ENCODE measurements around the gene SRSF8.
A peak's percentile ranks its signal among the peaks of the same experiment; 100 is the strongest.
"Not testable (repeated sequence)": the region's sequence is repeated elsewhere in the genome, so short reads cannot be mapped to it uniquely, and the experiment has no call there.

Gene SRSF8

GRCh38 chr11:95108671-95109551 is 42.2 kb downstream of the SRSF8 start:
- peak; percentile 56 for DNase-seq (ENCODE audit: low read depth)
- TF ChIP-seq CTCF (IDR thresholded peaks at IDR 0.05; ENCODE audit: low read length, missing control alignments): no peak
- H3K4me3 ChIP-seq (replicated peaks; ENCODE audit: low read depth, low read length): no peak overlapping the region

GRCh38 chr11:95111471-95111870 is 44.8 kb downstream of the SRSF8 start:
- H3K4me3 ChIP-seq (replicated peaks; ENCODE audit: low read depth, low read length); DNase-seq (ENCODE audit: low read depth): not testable (repeated sequence)

GRCh38 chr11:95111923-95112540 is 45.3 kb downstream of the SRSF8 start:
- H3K4me3 ChIP-seq (replicated peaks; ENCODE audit: low read depth, low read length): no peak overlapping the region
- no peak for TF ChIP-seq CTCF (IDR thresholded peaks at IDR 0.05; ENCODE audit: low read length, missing control alignments)

GRCh38 chr11:95115597-95115996 is 48.9 kb downstream of the SRSF8 start:
- no peak overlapping the region for H3K4me3 ChIP-seq (replicated peaks; ENCODE audit: low read depth, low read length)
- DNase-seq (ENCODE audit: low read depth): no peak
- TF ChIP-seq CTCF (IDR thresholded peaks at IDR 0.05; ENCODE audit: low read length, missing control alignments): no peak

More at GRCh38 chr11:95111923-95112540, 45.3 kb downstream of the SRSF8 start:
- DNase-seq (ENCODE audit: low read depth): no peak

GRCh38 chr11:95119361-95120060 is 52.8 kb downstream of the SRSF8 start:
- no peak for TF ChIP-seq CTCF (IDR thresholded peaks at IDR 0.05; ENCODE audit: low read length, missing control alignments)
- H3K4me3 ChIP-seq (replicated peaks; ENCODE audit: low read depth, low read length): no peak overlapping the region
- no peak for DNase-seq (ENCODE audit: low read depth)

Measured in fibroblast of pulmonary artery (primary cell).